RWPE2 (cell line): Measurements from ENCODE around the gene ROR2.

Experiments
- ATAC-seq: fragments of 200-7000 bp; cut with Tn5 transposase; 3 replicates; pipeline ENCODE4 v1.9.1; 2021; ENCODE audit warnings: low read depth
- DNase-seq: peaks from one replicate; pipeline ENCODE4 v3.0.0-alpha.2; 2020; ENCODE audit warnings: low spot score
- H3K27ac ChIP-seq: fragments of 450-650 bp; 2 replicates; pipeline ENCODE4 v1.5.1; 2017; ENCODE audit warnings: mild to moderate bottlenecking; ENCODE audit not compliant: poor library complexity, severe bottlenecking
- H3K27me3 ChIP-seq: fragments of 250-450 bp; sonication (Bioruptor Pico); 2 replicates; pipeline ENCODE4 v1.5.1; 2021; ENCODE audit warnings: mild to moderate bottlenecking, moderate library complexity; ENCODE audit not compliant: insufficient read depth, poor library complexity, severe bottlenecking
- H3K36me3 ChIP-seq: fragments of 250-450 bp; sonication (Bioruptor Pico); 2 replicates; pipeline ENCODE4 v1.5.1; 2020; ENCODE audit warnings: low read depth, mild to moderate bottlenecking, moderate library complexity
- H3K4me1 ChIP-seq: fragments of 250-450 bp; sonication (Bioruptor Pico); 2 replicates; pipeline ENCODE4 v1.5.1; 2021; ENCODE audit warnings: mild to moderate bottlenecking, moderate library complexity; ENCODE audit not compliant: insufficient read depth, poor library complexity, severe bottlenecking
- H3K4me3 ChIP-seq: fragments of 250-450 bp; sonication (Bioruptor Pico); 2 replicates; pipeline ENCODE4 v1.5.1; 2021; ENCODE audit warnings: mild to moderate bottlenecking, moderate library complexity; ENCODE audit not compliant: severe bottlenecking
- H3K9me3 ChIP-seq: fragments of 250-450 bp; sonication (Bioruptor Pico); 2 replicates; pipeline ENCODE4 v1.5.1; 2021; ENCODE audit warnings: mild to moderate bottlenecking, moderate library complexity; ENCODE audit not compliant: severe bottlenecking
- TF ChIP-seq, protein P1 (sequence below): fragments of 450-650 bp; IDR thresholded peaks from one replicate; pipeline ENCODE4 v1.5.1; 2017; ENCODE audit warnings: mild to moderate bottlenecking, moderate library complexity; ENCODE audit not compliant: poor library complexity, severe bottlenecking

Gene ROR2

DNA sequence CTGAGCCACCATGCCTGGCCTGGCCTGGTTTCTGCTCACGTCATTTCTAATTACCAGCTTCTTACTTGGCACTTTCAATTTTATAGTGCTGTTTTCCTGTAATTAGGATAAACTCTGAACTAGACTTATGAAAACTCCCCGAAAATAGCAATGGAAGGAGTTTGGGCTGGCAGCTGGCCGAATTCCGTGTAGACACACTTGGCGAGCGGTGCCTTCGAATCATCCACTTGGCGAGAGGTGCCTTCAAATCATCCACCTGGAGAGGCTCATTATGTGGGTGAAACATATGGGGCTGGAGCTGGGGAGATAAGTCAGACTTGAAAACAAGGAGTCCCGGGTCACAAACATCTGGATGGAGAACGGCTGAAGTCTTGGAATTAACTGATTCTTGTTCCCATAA, 203.7 kb downstream of the ROR2 start:
- Histone ChIP-seq H3K36me3 (no peaks in the 10 kb centered on the region), H3K9me3 (no peaks in the 10 kb centered on the region), H3K4me1 (no peaks in the 10 kb centered on the region), H3K4me3 (no peak overlapping the region), H3K27ac (no peak overlapping the region), H3K27me3 (no peaks in the 10 kb centered on the region)
- TF ChIP-seq, protein P1, sequence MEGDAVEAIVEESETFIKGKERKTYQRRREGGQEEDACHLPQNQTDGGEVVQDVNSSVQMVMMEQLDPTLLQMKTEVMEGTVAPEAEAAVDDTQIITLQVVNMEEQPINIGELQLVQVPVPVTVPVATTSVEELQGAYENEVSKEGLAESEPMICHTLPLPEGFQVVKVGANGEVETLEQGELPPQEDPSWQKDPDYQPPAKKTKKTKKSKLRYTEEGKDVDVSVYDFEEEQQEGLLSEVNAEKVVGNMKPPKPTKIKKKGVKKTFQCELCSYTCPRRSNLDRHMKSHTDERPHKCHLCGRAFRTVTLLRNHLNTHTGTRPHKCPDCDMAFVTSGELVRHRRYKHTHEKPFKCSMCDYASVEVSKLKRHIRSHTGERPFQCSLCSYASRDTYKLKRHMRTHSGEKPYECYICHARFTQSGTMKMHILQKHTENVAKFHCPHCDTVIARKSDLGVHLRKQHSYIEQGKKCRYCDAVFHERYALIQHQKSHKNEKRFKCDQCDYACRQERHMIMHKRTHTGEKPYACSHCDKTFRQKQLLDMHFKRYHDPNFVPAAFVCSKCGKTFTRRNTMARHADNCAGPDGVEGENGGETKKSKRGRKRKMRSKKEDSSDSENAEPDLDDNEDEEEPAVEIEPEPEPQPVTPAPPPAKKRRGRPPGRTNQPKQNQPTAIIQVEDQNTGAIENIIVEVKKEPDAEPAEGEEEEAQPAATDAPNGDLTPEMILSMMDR = no peak
- no peak for ATAC-seq
- DNase-seq = no peak

DNA sequence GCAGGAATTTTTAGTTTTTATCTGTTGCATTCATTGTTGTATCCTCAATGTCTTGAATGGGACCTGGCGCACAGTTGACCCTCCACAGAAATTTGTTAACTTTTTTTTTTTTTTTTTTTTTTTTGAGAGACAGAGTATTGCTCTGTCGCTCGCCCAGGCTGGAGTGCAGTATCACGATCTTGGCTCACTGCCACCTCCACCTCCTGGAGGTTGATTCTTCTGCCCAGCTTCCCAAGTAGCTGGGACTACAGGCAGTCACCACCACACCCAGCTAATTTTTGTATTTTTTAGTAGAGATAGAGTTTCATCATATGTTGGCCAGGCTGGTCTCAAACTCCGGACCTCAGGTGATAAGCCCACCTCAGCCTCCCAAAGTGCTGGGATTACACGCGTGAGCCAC, 205.9 kb downstream of the ROR2 start:
- Histone ChIP-seq H3K4me1 (no peaks in the 10 kb centered on the region), H3K27ac (no peak overlapping the region), H3K9me3 (no peaks in the 10 kb centered on the region), H3K27me3 (no peaks in the 10 kb centered on the region), H3K36me3 (no peaks in the 10 kb centered on the region), H3K4me3 (no peak overlapping the region)
- ATAC-seq = no peak
- TF ChIP-seq, protein P1 = no peak
- no peak for DNase-seq

DNA sequence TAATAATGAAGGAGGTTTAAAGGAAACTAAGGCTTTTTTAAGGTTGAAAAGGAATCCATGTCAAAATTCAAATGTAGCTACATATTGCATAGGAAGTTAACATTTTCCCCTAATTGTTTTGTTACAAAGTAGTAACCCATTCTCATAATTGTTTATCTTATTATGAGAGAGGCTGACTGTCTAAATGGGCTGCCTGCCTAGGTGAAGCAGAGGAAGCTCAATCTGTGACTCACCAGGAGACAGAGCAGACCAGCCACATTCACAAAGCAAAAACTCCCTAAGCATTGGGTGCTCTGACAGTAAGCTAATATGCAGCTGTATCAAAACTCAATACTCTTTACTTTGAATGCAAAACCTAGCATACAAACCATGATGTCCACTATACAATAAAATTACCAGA, 208.5 kb downstream of the ROR2 start:
- H3K9me3 ChIP-seq = no peaks in the 10 kb centered on the region
- H3K4me3 ChIP-seq = no peak overlapping the region
- H3K36me3 ChIP-seq = no peaks in the 10 kb centered on the region
- ATAC-seq = peak; percentile 77
- TF ChIP-seq, protein P1 = no peak
- H3K27me3 ChIP-seq = no peaks in the 10 kb centered on the region
- H3K27ac ChIP-seq = no peak overlapping the region
- no peaks in the 10 kb centered on the region for H3K4me1 ChIP-seq
- DNase-seq = no peak

DNA sequence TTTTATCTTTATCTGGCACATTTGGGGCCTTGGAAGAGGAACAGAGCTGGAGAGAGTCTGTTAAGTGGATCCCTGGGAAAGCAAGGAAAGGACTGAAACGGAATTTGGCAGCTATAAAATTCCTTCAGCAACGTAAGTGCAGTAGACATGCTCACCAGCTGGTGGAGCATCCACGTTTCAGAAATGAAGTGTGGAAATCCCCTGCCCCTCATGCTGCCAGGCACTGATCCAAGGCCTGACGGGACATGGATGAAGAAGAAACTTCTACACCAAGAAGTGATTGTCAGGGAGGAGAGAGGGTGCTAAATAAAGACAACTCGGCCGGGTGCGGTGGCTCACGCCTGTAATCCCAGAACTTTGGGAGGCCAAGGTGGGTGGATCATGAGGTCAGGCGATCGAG, 209.3 kb downstream of the ROR2 start:
- TF ChIP-seq, protein P1 = no peak
- Histone ChIP-seq H3K27me3 (no peaks in the 10 kb centered on the region), H3K4me3 (no peak overlapping the region), H3K27ac (no peak overlapping the region), H3K4me1 (no peaks in the 10 kb centered on the region), H3K9me3 (no peaks in the 10 kb centered on the region), H3K36me3 (no peaks in the 10 kb centered on the region)
- DNase-seq (no peak), ATAC-seq (no peak)

DNA sequence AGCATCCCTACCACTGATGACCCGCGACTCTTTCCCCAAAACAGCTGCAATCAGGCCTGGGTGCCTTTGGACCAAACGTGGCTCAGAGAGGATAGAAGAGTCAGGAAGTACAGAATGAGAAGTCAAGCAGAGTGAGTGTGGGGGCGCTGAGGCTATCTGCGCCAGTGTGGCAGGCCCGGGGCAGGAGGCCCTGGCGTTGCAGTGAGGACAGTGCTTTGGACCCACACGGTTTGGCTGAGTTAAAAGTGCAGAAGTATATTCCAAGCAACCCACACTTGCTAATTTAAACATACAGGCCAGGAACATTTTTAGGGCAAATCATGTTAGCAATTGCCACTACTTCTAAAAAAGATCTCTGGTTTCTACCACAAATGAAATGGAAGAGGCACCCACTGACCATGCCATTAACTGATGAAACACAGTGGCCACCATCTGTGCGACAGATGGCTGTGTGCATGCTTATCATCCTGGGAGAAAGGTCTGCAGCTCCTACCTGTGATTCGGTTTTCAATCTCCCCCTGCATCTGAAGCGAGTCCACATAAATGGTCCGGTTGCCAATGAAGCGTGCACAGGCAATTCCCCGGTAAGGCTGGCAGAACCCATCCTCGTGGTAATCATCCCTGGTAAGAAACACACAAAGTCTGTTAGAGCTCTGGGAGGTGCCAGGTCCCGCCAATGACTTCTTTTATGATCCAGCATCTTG, 213.0 kb downstream of the ROR2 start:
- Histone ChIP-seq H3K4me3 (no peak overlapping the region), H3K27ac (no peak overlapping the region), H3K9me3 (no peaks in the 10 kb centered on the region), H3K36me3 (no peaks in the 10 kb centered on the region), H3K27me3 (no peaks in the 10 kb centered on the region), H3K4me1 (no peaks in the 10 kb centered on the region)
- DNase-seq (no peak), ATAC-seq (no peak)
- TF ChIP-seq, protein P1 = no peak
